Measurements from ENCODE around the gene GCFC2. TPM values are rescaled to one million over a fixed set of nuclear protein-coding genes. Genes with fewer than 3 reads are reported as not detected.

Gene GCFC2
- total and polyA plus RNA-seq, 4 donors, result 9.5 to 44.9 (median 20.4) TPM

DNA sequence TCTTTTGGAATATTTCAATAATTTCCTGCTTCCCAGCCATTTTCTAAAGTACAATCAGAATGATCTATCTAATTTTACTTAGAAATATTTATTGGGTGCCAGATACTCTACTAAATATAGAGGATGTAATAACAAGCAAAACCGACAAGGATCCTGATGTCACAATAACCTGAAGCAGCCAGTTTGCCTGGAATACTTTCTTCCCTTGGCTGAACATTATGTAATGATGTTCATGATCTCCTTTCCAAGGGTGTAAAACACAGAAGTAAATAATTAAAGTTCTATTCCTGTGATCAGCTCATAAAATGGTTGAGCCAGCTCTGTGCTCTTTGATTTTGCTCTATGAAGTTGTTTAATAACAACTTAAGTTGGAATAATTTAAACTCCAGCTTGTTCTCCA, 66.7 kb downstream of the GCFC2 start:
- Histone ChIP-seq H3K4me3 (no peak overlapping the region), H3K9ac (ENCODE audit: insufficient read depth in 1 of 2, low read length in 2 of 2) (no peak overlapping the region), H3K27me3 (ENCODE audit: control insufficient read depth in 3 of 3, insufficient read depth in 3 of 3, low read length in 2 of 3) (no peaks in the 10 kb centered on the region), H3K4me1 (ENCODE audit: control insufficient read depth in 5 of 5, insufficient read depth in 5 of 5, low read length in 5 of 5) (peaks cover 0 to 22% (median 2%) of the 10 kb centered on the region in 5 donors), H3K27ac (ENCODE audit: low read depth in 1 of 2, low read length in 1 of 2) (no peak overlapping the region), H3K9me3 (ENCODE audit: control insufficient read depth in 4 of 4, insufficient read depth in 3 of 4, low read length in 3 of 4) (no peaks in the 10 kb centered on the region), H3K36me3 (ENCODE audit: control insufficient read depth in 4 of 4, insufficient read depth in 4 of 4, low read length in 4 of 4) (no peaks in the 10 kb centered on the region)
- 49 to 54% methylated on average over 1 of the region's 1 CpG for WGBS, 2 donors
- no peak for DNase-seq
- ATAC-seq (ENCODE audit: insufficient read depth, low FRiP score), result no peak
- TF ChIP-seq, protein P1, sequence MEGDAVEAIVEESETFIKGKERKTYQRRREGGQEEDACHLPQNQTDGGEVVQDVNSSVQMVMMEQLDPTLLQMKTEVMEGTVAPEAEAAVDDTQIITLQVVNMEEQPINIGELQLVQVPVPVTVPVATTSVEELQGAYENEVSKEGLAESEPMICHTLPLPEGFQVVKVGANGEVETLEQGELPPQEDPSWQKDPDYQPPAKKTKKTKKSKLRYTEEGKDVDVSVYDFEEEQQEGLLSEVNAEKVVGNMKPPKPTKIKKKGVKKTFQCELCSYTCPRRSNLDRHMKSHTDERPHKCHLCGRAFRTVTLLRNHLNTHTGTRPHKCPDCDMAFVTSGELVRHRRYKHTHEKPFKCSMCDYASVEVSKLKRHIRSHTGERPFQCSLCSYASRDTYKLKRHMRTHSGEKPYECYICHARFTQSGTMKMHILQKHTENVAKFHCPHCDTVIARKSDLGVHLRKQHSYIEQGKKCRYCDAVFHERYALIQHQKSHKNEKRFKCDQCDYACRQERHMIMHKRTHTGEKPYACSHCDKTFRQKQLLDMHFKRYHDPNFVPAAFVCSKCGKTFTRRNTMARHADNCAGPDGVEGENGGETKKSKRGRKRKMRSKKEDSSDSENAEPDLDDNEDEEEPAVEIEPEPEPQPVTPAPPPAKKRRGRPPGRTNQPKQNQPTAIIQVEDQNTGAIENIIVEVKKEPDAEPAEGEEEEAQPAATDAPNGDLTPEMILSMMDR (IDR thresholded peaks at IDR 0.05; ENCODE audit: control extremely low read depth, extremely low read depth), result no peak

DNA sequence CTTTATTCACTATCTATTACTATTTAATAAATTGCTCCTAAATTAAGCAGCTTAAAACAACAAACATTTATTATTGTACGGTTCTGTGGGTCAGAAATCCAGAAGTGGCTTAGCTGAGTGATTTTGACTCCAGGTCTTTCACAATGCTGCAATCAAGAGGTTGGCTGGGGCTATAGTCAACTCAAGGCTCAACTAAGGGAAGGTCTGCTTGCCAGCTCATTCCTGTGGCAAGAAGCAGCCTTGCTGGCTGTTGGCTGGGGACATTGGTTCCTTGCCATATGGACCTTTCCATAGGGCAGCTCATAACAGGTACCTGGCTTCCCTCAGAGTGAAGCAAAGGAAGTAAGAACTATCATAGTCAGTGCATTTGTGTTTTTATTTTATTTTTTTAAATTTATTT, 69.1 kb downstream of the GCFC2 start:
- no peak overlapping the region for H3K27ac ChIP-seq (ENCODE audit: low read depth in 1 of 2, low read length in 1 of 2)
- H3K4me1 ChIP-seq (ENCODE audit: control insufficient read depth in 5 of 5, insufficient read depth in 5 of 5, low read length in 5 of 5), result peaks cover 0 to 12% (median 2%) of the 10 kb centered on the region in 5 donors
- peak in 1 of 3 donors; percentile 26 for DNase-seq
- no peak for ATAC-seq (ENCODE audit: insufficient read depth, low FRiP score)
- H3K4me3 ChIP-seq, result no peak overlapping the region
- no peaks in the 10 kb centered on the region for H3K36me3 ChIP-seq (ENCODE audit: control insufficient read depth in 4 of 4, insufficient read depth in 4 of 4, low read length in 4 of 4)
- WGBS, 2 donors, result 57 to 83% methylated on average over 1 of the region's 1 CpG
- no peaks in the 10 kb centered on the region for H3K9me3 ChIP-seq (ENCODE audit: control insufficient read depth in 4 of 4, insufficient read depth in 3 of 4, low read length in 3 of 4)
- TF ChIP-seq, protein P1 (IDR thresholded peaks at IDR 0.05; ENCODE audit: control extremely low read depth, extremely low read depth), result no peak
- no peaks in the 10 kb centered on the region for H3K27me3 ChIP-seq (ENCODE audit: control insufficient read depth in 3 of 3, insufficient read depth in 3 of 3, low read length in 2 of 3)
- H3K9ac ChIP-seq (ENCODE audit: insufficient read depth in 1 of 2, low read length in 2 of 2), result no peak overlapping the region

DNA sequence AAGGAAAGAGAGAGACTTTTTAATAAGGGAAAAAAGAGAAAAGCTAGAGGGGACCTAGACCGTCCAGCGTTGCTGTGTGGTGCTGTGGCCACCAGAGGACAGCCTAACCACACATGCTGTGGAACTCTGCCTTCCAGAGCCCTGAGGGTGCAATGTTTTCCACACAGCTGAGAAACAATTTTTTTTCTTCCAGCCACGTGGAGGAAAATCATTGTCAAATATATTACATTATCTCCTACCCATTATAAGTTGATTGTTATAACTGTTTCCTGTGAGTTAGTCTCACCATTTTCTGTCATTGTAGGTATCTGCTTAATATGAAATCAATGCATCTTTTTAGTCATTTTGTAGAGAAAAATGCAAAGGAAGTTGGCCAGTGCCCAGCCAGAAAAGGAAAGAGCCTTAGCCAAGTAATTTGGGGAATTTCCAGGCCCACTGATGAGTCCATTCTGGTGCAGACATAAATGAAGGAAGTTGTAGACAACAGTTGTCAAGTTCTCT, 70.0 kb downstream of the GCFC2 start:
- H3K4me1 ChIP-seq (ENCODE audit: control insufficient read depth in 5 of 5, insufficient read depth in 5 of 5, low read length in 5 of 5), result peaks cover 0 to 12% (median 0%) of the 10 kb centered on the region in 5 donors
- H3K27me3 ChIP-seq (ENCODE audit: control insufficient read depth in 3 of 3, insufficient read depth in 3 of 3, low read length in 2 of 3), result no peaks in the 10 kb centered on the region
- TF ChIP-seq, protein P1 (IDR thresholded peaks at IDR 0.05; ENCODE audit: control extremely low read depth, extremely low read depth), result peak; percentile 91
- no peak overlapping the region for H3K9ac ChIP-seq (ENCODE audit: insufficient read depth in 1 of 2, low read length in 2 of 2)
- DNase-seq (peak; percentile 76 to 92 (median 90)), ATAC-seq (ENCODE audit: insufficient read depth, low FRiP score) (peak; percentile 96)
- no peaks in the 10 kb centered on the region for H3K9me3 ChIP-seq (ENCODE audit: control insufficient read depth in 4 of 4, insufficient read depth in 3 of 4, low read length in 3 of 4)
- no peak overlapping the region for H3K4me3 ChIP-seq
- H3K27ac ChIP-seq (ENCODE audit: low read depth in 1 of 2, low read length in 1 of 2), result no peak overlapping the region
- WGBS, 2 donors, result 0% methylated on average over 3 of the region's 3 CpGs
- H3K36me3 ChIP-seq (ENCODE audit: control insufficient read depth in 4 of 4, insufficient read depth in 4 of 4, low read length in 4 of 4), result no peaks in the 10 kb centered on the region

DNA sequence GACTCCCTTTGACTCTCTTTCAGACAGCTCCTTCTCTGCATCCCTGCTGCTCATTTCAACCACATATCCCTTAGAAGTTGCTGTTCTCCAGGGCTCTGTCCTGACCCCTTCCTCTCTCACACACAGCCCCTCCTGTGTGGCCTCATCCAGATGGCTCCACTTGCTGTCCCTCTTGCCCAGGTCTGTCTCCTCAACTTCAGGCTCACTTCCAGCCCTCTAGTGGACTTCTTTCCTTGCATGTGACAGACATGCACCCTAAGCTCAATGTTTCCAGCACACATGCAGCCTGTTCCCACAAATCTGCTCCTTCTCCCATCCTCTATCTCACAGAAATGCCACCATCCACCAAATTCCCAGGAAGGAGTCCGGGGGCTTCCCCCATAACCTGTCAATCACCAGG, 73.1 kb downstream of the GCFC2 start:
- no peak for DNase-seq
- TF ChIP-seq, protein P1 (IDR thresholded peaks at IDR 0.05; ENCODE audit: control extremely low read depth, extremely low read depth), result no peak
- WGBS, 2 donors, result 70 to 76% methylated on average over 1 of the region's 1 CpG
- no peak for ATAC-seq (ENCODE audit: insufficient read depth, low FRiP score)
- no peaks in the 10 kb centered on the region for H3K9me3 ChIP-seq (ENCODE audit: control insufficient read depth in 4 of 4, insufficient read depth in 3 of 4, low read length in 3 of 4)
- no peak overlapping the region for H3K4me3 ChIP-seq
- H3K4me1 ChIP-seq (ENCODE audit: control insufficient read depth in 5 of 5, insufficient read depth in 5 of 5, low read length in 5 of 5), result peaks cover 0 to 15% (median 7%) of the 10 kb centered on the region in 5 donors
- no peaks in the 10 kb centered on the region for H3K27me3 ChIP-seq (ENCODE audit: control insufficient read depth in 3 of 3, insufficient read depth in 3 of 3, low read length in 2 of 3)
- H3K9ac ChIP-seq (ENCODE audit: insufficient read depth in 1 of 2, low read length in 2 of 2), result no peak overlapping the region
- no peak overlapping the region for H3K27ac ChIP-seq (ENCODE audit: low read depth in 1 of 2, low read length in 1 of 2)
- H3K36me3 ChIP-seq (ENCODE audit: control insufficient read depth in 4 of 4, insufficient read depth in 4 of 4, low read length in 4 of 4), result no peaks in the 10 kb centered on the region
